Stimulated activated CD8-positive, alpha-beta memory T cell treated with anti-CD3 and anti-CD28 coated beads, Interleukin-15, amount 100 ng/mL, for 1 hour (primary cell): Measurements from ENCODE around the gene C5AR1.
"Not testable (repeated sequence)": the region's sequence is repeated elsewhere in the genome, so short reads cannot be mapped to it uniquely, and the experiment has no call there.

Experiments used
- DNase-seq: peaks from one replicate; pipeline ENCODE4 v3.0.0-alpha.2; 2020; ENCODE audit warnings: low read depth

The C5AR1 gene

DNA sequence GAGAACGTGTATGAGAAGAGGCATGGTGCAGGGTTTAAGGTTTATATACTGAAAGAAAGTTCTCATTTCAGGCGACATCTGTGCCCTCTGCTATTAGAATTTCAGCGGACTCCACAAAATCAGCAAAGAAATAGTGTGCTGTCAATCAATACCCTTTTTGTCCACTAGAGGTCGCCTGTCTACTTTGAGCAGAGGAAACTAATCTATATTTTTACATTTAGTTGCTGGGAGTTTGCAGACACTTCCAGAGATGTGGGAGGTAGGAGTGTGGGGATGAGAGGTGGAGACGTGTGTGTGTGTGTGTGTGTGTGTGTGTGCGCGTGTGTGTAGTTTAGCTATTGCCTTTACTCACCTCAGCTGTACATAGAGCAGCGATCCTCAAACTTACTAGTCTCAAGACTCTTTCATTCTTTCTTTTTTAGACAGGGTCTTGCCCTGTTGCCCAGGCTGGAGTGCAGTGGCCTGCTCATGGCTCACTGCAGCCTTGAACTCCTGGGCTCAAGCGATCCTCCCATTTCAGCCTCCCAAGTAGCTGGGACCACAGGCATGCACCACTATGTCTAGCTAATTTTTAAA lies 25.2 kb upstream of the C5AR1 start:
- no peak for DNase-seq

DNA sequence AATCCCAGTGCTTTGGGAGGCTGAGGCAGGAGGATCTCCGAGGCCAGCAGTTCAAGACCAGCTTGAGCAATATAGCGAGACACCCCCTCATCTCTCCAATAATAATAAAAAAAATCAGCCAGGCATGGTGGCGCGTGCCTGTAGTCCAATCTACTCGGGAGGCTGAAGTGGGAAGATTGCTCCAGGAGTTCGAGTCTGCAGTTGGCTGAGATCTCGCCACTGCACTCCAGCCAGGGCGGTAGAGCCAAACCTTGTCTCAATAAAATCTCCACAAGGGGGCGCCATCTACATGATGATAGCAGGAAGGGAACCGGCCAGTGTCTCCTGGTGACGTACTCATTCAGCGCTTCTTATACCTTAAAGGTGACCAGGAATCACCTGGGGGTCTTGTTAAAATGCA lies 13.6 kb upstream of the C5AR1 start:
- peak; percentile 66 for DNase-seq

DNA sequence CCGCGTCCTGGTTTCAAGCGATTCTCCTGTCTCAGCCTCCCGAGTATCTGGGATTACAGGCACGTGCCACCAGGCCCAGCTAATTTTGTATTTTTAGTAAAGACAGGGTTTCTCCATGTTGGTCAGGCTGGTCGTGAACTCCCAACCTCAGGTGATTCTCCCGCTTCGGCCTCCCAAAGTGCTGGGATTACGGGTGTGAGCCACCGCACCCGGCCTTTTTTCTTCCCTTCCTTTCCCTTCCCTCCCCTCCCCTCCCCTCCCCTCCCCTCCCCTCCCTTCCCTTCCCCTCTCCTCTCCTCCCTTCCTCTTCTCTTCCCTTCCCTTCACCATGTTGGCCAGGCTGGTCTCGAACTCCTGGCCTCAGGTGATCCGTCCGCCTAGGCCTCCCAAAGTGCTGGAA lies 8.8 kb upstream of the C5AR1 start:
- not testable (repeated sequence) for DNase-seq

DNA sequence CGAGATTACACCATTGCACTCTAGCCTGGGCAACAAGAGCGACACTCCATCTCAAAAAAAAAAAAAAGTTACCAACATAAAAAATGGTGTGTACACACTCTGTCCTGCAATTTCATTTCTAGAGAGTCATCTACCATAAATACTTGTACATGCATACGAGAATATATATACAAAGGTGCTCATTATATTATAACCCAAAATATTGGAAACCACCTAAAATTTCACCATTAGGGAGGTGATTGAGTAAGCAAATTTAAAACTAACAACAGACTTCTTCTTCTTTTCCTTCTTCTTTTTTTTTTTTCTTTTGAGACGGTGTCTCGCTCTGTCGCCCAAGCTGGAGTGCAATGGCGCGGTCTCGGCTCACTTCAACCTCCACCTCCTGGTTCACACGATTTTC lies 7.4 kb upstream of the C5AR1 start:
- no peak for DNase-seq

GRCh38 chr19:47303966-47304365 lies 5.7 kb upstream of the C5AR1 start:
- DNase-seq: no peak

DNA sequence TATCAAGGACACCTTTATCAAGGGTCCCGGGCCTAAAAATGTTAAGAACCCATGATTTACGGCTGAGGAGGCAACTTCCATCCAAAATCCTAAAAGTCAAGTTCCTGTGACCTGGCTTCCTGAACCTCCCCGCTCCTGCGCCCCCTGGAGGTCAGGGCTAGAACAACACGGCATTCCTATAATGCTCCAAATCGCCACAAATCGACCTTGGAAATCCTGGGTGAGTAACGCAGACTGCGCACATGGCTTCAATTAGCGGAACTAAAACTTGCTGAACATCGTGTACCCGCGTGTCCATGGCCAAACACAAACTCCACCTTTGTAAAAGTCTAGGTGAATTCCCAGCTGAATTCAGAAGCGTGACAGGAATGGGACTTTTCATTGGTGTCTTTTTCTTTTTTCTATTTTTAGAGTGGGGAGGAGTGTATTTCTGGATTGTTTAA lies 4.3 kb upstream of the C5AR1 start:
- DNase-seq: peak; percentile 35

- DNase-seq: no peak
Measured at GRCh38 chr19:47306303-47306702, 3.4 kb upstream of the C5AR1 start.

DNA sequence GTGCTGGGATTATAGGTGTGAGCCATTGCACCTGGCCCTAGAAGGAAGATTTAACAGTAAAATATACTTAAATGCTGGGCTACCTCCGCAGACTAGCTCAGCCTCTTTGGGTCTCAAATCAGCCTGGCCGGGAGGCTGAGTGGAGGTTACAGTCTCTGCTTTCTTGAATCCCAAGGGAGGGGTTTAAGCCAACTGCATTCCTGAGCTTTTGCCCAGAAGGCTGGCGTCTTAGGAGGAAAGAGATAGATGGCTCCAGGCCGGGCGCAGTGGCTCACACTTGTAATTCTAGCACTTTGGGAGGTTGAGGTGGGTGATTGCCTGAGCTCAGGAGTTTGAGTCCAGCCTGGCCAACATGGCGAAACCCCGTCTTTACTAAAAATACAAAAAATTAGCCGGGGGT lies 623 bp upstream of the C5AR1 start:
- no peak for DNase-seq

DNA sequence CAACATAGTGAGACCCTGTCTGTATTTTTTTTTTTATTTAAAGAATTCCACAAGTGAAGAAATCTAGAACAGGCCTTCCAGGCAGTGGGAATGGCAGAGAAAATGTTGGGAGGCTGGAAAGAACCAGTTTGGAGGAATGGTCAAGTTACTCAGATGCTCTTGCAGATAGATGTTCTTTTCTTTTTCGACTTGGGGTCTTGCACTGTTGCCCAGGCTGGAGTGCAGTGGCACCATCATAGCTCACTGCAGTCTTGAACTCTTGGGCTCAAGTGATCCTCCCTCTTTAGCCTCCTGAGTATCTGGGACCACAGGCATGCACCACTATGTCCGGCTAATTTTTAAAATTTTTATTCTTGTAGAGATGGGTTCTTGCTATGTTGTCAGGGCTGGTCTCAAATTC lies 662 bp downstream of the C5AR1 start:
- no peak for DNase-seq

DNA sequence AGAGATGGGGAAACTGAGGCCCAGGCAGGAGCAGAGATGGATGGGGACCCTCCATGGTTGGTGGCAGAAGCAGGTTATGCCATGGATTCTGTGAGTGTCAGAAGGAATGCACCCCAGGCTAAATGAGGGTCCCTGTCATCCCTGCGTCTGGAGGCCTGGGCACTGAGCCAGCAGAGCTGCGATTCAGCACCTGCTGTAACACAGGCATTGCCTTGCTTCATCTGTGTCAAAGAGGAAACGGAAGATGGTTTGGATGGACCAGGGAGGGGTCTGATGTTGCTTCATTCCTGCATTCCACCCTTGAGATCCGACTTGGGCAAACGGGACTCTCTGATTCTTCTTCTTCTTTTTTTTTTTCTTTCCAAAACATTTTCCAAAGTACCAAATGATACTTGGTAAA lies 1.2 kb downstream of the C5AR1 start:
- no peak for DNase-seq

DNA sequence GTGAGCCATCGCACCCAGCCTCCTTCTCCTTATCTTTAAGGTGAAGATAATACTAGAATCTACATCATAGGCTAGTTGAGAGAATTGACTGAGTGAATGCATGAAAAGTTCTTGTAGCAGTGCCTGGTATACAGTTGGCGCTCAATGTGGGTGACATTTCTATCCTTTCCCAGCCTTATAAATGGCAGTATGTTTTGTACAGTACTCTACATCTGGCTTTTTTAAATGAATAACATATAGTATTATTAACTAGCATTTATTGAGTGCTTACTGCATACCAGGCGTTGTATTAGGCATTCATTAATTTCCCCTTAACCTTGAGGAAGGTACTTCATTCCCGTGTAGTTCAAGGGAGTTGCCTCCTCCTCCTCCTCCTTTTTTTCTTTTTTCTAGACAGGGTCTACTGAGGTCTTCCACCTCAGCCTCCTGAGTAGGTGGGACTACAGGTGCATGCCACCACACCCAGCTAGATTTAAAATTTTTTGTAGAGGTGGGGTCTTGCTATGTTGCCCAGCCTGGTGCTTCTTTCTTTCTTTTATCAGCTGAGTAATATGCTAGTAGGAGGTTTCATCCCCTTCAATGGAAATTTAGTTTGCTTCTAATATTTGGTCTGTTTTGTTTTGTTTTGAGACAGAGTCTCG lies 2.8 kb downstream of the C5AR1 start:
- no peak for DNase-seq

DNA sequence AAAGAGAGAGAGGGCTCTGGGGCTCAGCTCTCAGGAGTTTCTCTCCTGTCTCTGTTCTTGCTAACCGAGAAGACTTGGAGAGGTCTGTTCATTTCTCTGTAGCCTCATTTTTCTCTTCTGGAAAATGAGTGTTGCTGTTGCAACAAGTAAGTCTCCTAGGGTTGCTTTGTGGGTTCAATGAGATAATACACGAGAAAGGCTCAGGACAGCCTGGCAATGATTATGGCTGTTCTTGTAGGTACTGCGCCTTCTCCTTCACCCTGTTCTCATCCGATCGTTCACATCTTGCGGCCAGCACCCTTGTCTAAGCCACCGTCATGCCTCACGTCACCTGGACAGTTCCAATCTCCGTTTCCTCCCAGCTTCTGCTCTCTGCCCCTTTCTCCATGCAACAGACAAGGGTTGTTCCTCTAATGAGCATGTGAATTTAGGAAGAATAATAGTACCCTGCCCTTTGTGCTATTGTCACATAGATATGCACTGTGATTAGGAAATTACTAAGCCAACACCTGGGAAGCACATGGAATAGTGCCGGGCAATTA lies 4.2 kb downstream of the C5AR1 start:
- no peak for DNase-seq

GRCh38 chr19:47315125-47315821 lies 5.6 kb downstream of the C5AR1 start:
- DNase-seq: no peak

GRCh38 chr19:47316513-47316912 lies 6.9 kb downstream of the C5AR1 start:
- no peak for DNase-seq

- no peak for DNase-seq
Measured at GRCh38 chr19:47319923-47320871, 10.5 kb downstream of the C5AR1 start.

DNA sequence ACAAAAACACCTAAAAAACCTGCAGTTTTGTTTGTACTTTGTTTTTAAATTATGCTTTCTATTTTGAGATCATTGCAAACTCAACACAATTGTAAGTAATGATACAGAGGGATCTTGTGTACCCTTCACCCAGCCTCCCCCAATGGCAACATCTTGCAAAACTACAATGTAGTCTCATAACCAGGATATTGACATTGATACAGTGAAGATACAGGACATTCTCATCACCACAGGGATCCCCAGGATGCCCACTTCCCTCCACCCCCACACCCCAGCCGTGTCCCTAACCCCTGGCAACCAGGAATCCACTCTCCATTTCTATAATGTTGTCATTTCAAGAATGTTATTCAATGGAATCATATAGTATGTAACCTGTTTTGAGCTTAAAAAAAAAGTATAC lies 12.0 kb downstream of the C5AR1 start:
- no peak for DNase-seq

DNA sequence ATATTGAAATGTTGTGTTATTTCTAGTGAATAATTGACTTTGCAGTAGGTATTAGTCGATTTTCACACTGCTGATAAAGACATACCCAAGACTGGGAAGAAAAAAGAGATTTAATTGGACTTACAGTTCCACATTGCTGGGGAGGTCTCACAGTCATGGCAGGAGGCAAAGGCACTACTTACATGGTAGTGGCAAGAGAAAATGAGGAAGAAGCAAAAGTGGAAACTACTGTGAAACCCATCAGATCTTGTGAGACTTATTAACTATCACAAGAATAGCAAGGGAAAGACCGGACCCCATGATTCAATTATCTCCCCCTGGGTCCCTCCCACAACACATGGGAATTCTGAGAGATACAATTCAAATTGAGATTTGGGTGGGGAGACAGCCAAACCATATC lies 12.4 kb downstream of the C5AR1 start:
- no peak for DNase-seq

DNA sequence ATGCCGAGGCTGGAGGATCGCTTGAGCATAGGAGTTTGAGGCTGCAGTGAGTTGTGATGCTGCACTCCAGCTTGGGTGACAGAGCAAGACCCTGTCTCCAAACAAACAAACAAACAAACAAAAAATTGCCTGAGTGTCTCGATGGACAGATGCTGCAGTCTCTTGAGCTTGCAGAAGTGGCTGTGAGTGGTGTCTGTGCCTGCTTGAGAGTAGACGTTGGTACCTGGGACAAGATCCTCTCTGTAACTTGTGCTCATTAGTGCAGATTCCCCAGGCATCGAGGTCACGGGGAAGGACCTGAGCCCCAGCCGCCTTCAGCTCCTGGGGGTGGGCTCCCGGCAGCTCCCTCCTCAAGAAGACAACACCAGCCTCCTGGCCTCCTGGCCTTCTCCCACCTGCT lies 13.7 kb downstream of the C5AR1 start:
- DNase-seq: no peak

DNA sequence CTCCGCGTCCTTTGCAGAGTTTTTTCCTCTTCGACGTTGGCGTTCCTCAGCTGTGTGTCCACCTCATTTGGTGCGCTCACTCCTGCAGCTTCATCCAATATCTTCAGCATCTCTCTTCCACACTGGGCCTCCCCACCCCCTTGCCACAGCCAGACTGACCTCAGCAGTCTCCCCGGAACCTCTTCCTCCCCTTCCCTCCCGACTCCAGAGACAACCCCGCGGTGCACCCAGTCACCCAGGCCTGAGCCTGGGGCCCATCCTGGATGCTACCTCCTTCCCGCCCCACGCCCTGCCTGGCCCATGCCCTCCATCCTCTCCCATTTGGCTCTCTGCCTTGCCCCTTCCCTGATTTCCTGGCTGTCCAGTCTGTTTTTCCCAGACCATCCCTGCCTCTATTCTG lies 14.2 kb downstream of the C5AR1 start:
- no peak for DNase-seq

DNA sequence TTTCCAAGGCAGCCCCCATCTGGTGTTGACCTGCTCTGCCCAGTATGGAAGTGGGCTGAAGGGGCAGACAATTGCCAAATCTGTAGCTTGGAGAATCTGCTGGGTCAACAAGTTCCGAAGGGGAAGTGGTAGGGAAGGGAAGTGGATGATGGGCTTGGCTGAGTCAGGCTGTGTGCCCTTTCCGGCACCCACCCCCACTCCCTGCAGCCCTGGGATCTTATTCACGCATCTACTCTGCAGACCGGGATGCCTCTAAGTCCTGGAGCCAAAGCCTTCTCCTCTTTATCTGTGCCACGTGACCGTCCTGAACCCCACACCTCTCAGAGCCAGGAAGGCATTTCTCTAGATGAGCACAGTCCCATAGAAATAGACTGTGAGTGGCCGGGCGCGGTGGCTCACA lies 14.8 kb downstream of the C5AR1 start:
- DNase-seq: no peak

- DNase-seq: no peak
Measured at GRCh38 chr19:47330466-47330869, 20.8 kb downstream of the C5AR1 start.

DNA sequence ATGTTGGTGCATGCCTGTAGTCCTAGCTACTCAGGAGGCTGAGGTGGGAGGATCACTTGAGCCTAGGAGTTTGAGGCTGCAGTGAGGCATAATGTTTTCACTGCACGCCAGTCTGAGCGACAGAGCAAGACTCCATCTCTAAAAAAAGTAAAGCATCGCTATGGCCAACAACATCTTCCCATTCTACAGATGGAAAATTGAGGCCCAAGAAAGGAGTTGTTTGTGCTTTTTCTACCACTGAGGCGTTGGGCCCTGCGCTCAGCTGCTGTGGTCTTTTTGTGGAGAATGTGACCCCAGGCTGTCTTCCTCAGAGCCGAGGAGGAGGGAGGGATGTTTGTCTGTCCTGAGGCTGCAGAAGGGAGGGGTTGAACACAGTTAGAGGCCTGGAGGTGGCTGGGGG lies 21.8 kb downstream of the C5AR1 start:
- DNase-seq: no peak
